ENCODE data around the gene CBX3.
A peak's percentile ranks its signal among the peaks of the same experiment; 100 is the strongest.
"Not testable (repeated sequence)": the region's sequence is repeated elsewhere in the genome, so short reads cannot be mapped to it uniquely, and the experiment has no call there.

Gene CBX3

GRCh38 chr7:26188206-26188956 is 13.2 kb upstream of the CBX3 start:
- Mint-ChIP-seq H3K27ac (peak overlapping the region; percentile 81), H3K4me1 (peaks cover 49 to 78% of the 10 kb centered on the region in 2 donors), H3K9me3 (no peaks in the 10 kb centered on the region), H3K27me3 (no peaks in the 10 kb centered on the region), H3K36me3 (peaks cover 52 to 79% of the 10 kb centered on the region in 2 donors), H3K4me3 (no peak overlapping the region)
- DNase-seq (no peak), ATAC-seq (replicated peaks) (no peak)

- no peaks in the 10 kb centered on the region for H3K9me3 Mint-ChIP-seq
- ATAC-seq (replicated peaks): no peak
- peak overlapping the region; percentile 81 for H3K27ac Mint-ChIP-seq
- H3K4me1 Mint-ChIP-seq: peaks cover 53 to 78% of the 10 kb centered on the region in 2 donors
- H3K36me3 Mint-ChIP-seq: peaks cover 59 to 81% of the 10 kb centered on the region in 2 donors
- no peaks in the 10 kb centered on the region for H3K27me3 Mint-ChIP-seq
- DNase-seq: no peak
- H3K4me3 Mint-ChIP-seq: no peak overlapping the region
Measured at GRCh38 chr7:26188957-26189541, 12.5 kb upstream of the CBX3 start.

- no peak overlapping the region for H3K4me3 Mint-ChIP-seq
- H3K9me3 Mint-ChIP-seq: no peaks in the 10 kb centered on the region
- H3K4me1 Mint-ChIP-seq: peaks cover 54 to 79% of the 10 kb centered on the region in 2 donors
- no peaks in the 10 kb centered on the region for H3K27me3 Mint-ChIP-seq
- peaks cover 60 to 81% of the 10 kb centered on the region in 2 donors for H3K36me3 Mint-ChIP-seq
- no peak for DNase-seq
- ATAC-seq (replicated peaks): no peak
- no peak overlapping the region for H3K27ac Mint-ChIP-seq
Measured at GRCh38 chr7:26189697-26190096, 11.8 kb upstream of the CBX3 start.

GRCh38 chr7:26190417-26190869 is 11.1 kb upstream of the CBX3 start:
- DNase-seq (no peak), ATAC-seq (replicated peaks) (no peak)
- H3K36me3 Mint-ChIP-seq: peaks cover 60 to 78% of the 10 kb centered on the region in 2 donors
- H3K9me3 Mint-ChIP-seq: no peaks in the 10 kb centered on the region
- H3K27ac Mint-ChIP-seq: peak overlapping the region; percentile 69
- H3K4me3 Mint-ChIP-seq: no peak overlapping the region
- H3K27me3 Mint-ChIP-seq: no peaks in the 10 kb centered on the region
- H3K4me1 Mint-ChIP-seq: peaks cover 53 to 79% of the 10 kb centered on the region in 2 donors

- Mint-ChIP-seq H3K36me3 (peaks cover 62 to 82% of the 10 kb centered on the region in 2 donors), H3K4me3 (no peak overlapping the region), H3K9me3 (no peaks in the 10 kb centered on the region), H3K27me3 (no peaks in the 10 kb centered on the region), H3K4me1 (peaks cover 53 to 80% of the 10 kb centered on the region in 2 donors), H3K27ac (no peak overlapping the region)
- ATAC-seq (replicated peaks) (no peak), DNase-seq (no peak)
Measured at GRCh38 chr7:26191233-26191973, 10.1 kb upstream of the CBX3 start.

GRCh38 chr7:26191974-26192479 is 9.5 kb upstream of the CBX3 start:
- Mint-ChIP-seq H3K9me3 (no peaks in the 10 kb centered on the region), H3K4me1 (peaks cover 56 to 80% of the 10 kb centered on the region in 2 donors), H3K27me3 (no peaks in the 10 kb centered on the region), H3K27ac (peak overlapping the region; percentile 88), H3K36me3 (peaks cover 67 to 85% of the 10 kb centered on the region in 2 donors), H3K4me3 (peak overlapping the region; percentile 14 to 29)
- ATAC-seq (replicated peaks): no peak
- DNase-seq: no peak

GRCh38 chr7:26192485-26193087 is 9.0 kb upstream of the CBX3 start:
- DNase-seq: no peak
- Mint-ChIP-seq H3K36me3 (peaks cover 70 to 84% of the 10 kb centered on the region in 2 donors), H3K9me3 (no peaks in the 10 kb centered on the region), H3K27me3 (no peaks in the 10 kb centered on the region), H3K4me3 (peak overlapping the region; percentile 14 to 70), H3K27ac (peak overlapping the region; percentile 92), H3K4me1 (peaks cover 55 to 80% of the 10 kb centered on the region in 2 donors)
- ATAC-seq (replicated peaks): no peak

- H3K27me3 Mint-ChIP-seq: no peaks in the 10 kb centered on the region
- no peak for DNase-seq
- H3K36me3 Mint-ChIP-seq: peaks cover 77 to 84% of the 10 kb centered on the region in 2 donors
- H3K4me1 Mint-ChIP-seq: peaks cover 49 to 77% of the 10 kb centered on the region in 2 donors
- peak in 1 of 2 donors; percentile 12 for ATAC-seq (replicated peaks)
- H3K4me3 Mint-ChIP-seq: peak overlapping the region; percentile 70 to 74
- no peaks in the 10 kb centered on the region for H3K9me3 Mint-ChIP-seq
- H3K27ac Mint-ChIP-seq: peak overlapping the region; percentile 92
Measured at GRCh38 chr7:26193432-26194207, 7.9 kb upstream of the CBX3 start.

- not testable (repeated sequence) for H3K27me3 Mint-ChIP-seq; ATAC-seq (replicated peaks); H3K9me3 Mint-ChIP-seq; DNase-seq
- peak overlapping the region; percentile 70 to 74 for H3K4me3 Mint-ChIP-seq
- H3K36me3 Mint-ChIP-seq: peaks cover 83 to 85% of the 10 kb centered on the region in 2 donors
- peaks cover 45 to 75% of the 10 kb centered on the region in 2 donors for H3K4me1 Mint-ChIP-seq
- H3K27ac Mint-ChIP-seq: peak overlapping the region; percentile 92
Measured at GRCh38 chr7:26194764-26195163, 6.8 kb upstream of the CBX3 start.

- Mint-ChIP-seq H3K27ac (peak overlapping the region; percentile 65), H3K36me3 (peaks cover 84 to 88% of the 10 kb centered on the region in 2 donors), H3K27me3 (peaks cover 0 to 5% of the 10 kb centered on the region in 2 donors), H3K4me1 (peaks cover 47 to 76% of the 10 kb centered on the region in 2 donors), H3K9me3 (no peaks in the 10 kb centered on the region), H3K4me3 (peak overlapping the region; percentile 22 to 36)
- DNase-seq: no peak
- ATAC-seq (replicated peaks): no peak
Measured at GRCh38 chr7:26195182-26195581, 6.4 kb upstream of the CBX3 start.

GRCh38 chr7:26195867-26196657 is 5.5 kb upstream of the CBX3 start:
- Mint-ChIP-seq H3K4me3 (peak overlapping the region; percentile 81 to 94), H3K4me1 (peaks cover 48 to 72% of the 10 kb centered on the region in 2 donors), H3K36me3 (peaks cover 80 to 85% of the 10 kb centered on the region in 2 donors), H3K27ac (peak overlapping the region; percentile 96), H3K27me3 (peaks cover 0 to 8% of the 10 kb centered on the region in 2 donors), H3K9me3 (no peaks in the 10 kb centered on the region)
- ATAC-seq (replicated peaks): no peak
- no peak for DNase-seq

GRCh38 chr7:26197153-26198115 is 4.1 kb upstream of the CBX3 start:
- no peak for DNase-seq
- no peaks in the 10 kb centered on the region for H3K9me3 Mint-ChIP-seq
- peak overlapping the region; percentile 100 for H3K27ac Mint-ChIP-seq
- H3K36me3 Mint-ChIP-seq: peaks cover 73 to 79% of the 10 kb centered on the region in 2 donors
- peak overlapping the region; percentile 94 to 99 for H3K4me3 Mint-ChIP-seq
- peaks cover 0 to 8% of the 10 kb centered on the region in 2 donors for H3K27me3 Mint-ChIP-seq
- peak; percentile 40 to 44 for ATAC-seq (replicated peaks)
- peaks cover 43 to 65% of the 10 kb centered on the region in 2 donors for H3K4me1 Mint-ChIP-seq

Data from stimulated activated naive B cell treated with anti-CD40 and anti-IgM and Interleukin-4, amounts not matched to agents 10 μg/mL and 1 μg/mL and 100 μg/mL, for 72 hours (primary cell).